Measurements from ENCODE around the gene CMC1. TPM values are rescaled to one million over a fixed set of nuclear protein-coding genes. Genes with fewer than 3 reads are reported as not detected.

Gene CMC1
- total RNA-seq, 3 donors from 2014 or later, result 23.7 to 23.9 (median 23.7) TPM

- H3K4me1 Mint-ChIP-seq (ENCODE audit: low read depth), result peaks cover 8% of the 10 kb centered on the region
- no peak overlapping the region for H3K4me3 Mint-ChIP-seq
- no peaks in the 10 kb centered on the region for H3K9me3 Mint-ChIP-seq
- DNase-seq, result no peak
- no peaks in the 10 kb centered on the region for H3K27me3 Mint-ChIP-seq (ENCODE audit: low read depth)
- H3K36me3 Mint-ChIP-seq (ENCODE audit: insufficient read depth), result no peaks in the 10 kb centered on the region
- ATAC-seq, result no peak
Measured at GRCh38 chr3:28226020-28226419, 15.4 kb upstream of the CMC1 start.

GRCh38 chr3:28228623-28229022 lies 12.8 kb upstream of the CMC1 start:
- ATAC-seq (no peak), DNase-seq (no peak)
- Mint-ChIP-seq H3K4me1 (ENCODE audit: low read depth) (peaks cover 11% of the 10 kb centered on the region), H3K36me3 (ENCODE audit: insufficient read depth) (no peaks in the 10 kb centered on the region), H3K4me3 (no peak overlapping the region), H3K9me3 (no peaks in the 10 kb centered on the region), H3K27me3 (ENCODE audit: low read depth) (no peaks in the 10 kb centered on the region)

DNA sequence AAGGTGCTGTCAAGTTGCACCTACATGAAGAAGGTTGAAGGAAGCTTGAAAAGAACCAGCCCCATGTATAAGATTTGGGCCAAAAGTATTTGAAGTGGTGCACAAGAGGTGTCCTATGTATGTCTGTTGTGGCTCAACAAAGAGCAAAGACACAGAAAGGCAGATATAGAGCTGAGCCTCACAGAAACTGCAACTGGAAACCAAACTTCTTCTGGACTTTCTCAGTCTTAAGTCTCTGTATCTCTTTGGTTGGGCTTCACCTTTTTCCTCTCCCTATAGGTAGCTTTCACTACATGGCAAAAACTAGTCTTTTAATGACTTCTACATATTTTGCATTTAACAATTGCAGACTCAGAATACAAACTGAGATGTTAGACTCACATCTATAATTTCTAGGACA lies 8.8 kb upstream of the CMC1 start:
- DNase-seq (no peak), ATAC-seq (no peak)
- no peaks in the 10 kb centered on the region for H3K36me3 Mint-ChIP-seq (ENCODE audit: insufficient read depth)
- peaks cover 11% of the 10 kb centered on the region for H3K4me1 Mint-ChIP-seq (ENCODE audit: low read depth)
- H3K9me3 Mint-ChIP-seq, result no peaks in the 10 kb centered on the region
- H3K4me3 Mint-ChIP-seq, result no peak overlapping the region
- no peaks in the 10 kb centered on the region for H3K27me3 Mint-ChIP-seq (ENCODE audit: low read depth)

- no peak for DNase-seq
Measured at GRCh38 chr3:28234454-28234853, 7.0 kb upstream of the CMC1 start.

GRCh38 chr3:28239108-28239507 lies 2.3 kb upstream of the CMC1 start:
- DNase-seq (no peak), ATAC-seq (no peak)
- Mint-ChIP-seq H3K4me1 (ENCODE audit: low read depth) (peaks cover 40% of the 10 kb centered on the region), H3K9me3 (no peaks in the 10 kb centered on the region), H3K36me3 (ENCODE audit: insufficient read depth) (peaks cover 8% of the 10 kb centered on the region), H3K27me3 (ENCODE audit: low read depth) (no peaks in the 10 kb centered on the region), H3K4me3 (no peak overlapping the region)

More at GRCh38 chr3:28234454-28234853, 7.0 kb upstream of the CMC1 start:
- no peak overlapping the region for H3K4me3 Mint-ChIP-seq
- H3K9me3 Mint-ChIP-seq, result no peaks in the 10 kb centered on the region
- no peak for ATAC-seq
- H3K36me3 Mint-ChIP-seq (ENCODE audit: insufficient read depth), result no peaks in the 10 kb centered on the region
- H3K4me1 Mint-ChIP-seq (ENCODE audit: low read depth), result peaks cover 13% of the 10 kb centered on the region
- no peaks in the 10 kb centered on the region for H3K27me3 Mint-ChIP-seq (ENCODE audit: low read depth)

- DNase-seq, result no peak
- no peaks in the 10 kb centered on the region for H3K27me3 Mint-ChIP-seq (ENCODE audit: low read depth)
- peaks cover 48% of the 10 kb centered on the region for H3K4me1 Mint-ChIP-seq (ENCODE audit: low read depth)
- peaks cover 8% of the 10 kb centered on the region for H3K36me3 Mint-ChIP-seq (ENCODE audit: insufficient read depth)
- H3K9me3 Mint-ChIP-seq, result no peaks in the 10 kb centered on the region
- H3K4me3 Mint-ChIP-seq, result peak overlapping the region; percentile 95
- no peak for ATAC-seq
Measured at GRCh38 chr3:28240441-28240840, 978 bp upstream of the CMC1 start.

GRCh38 chr3:28242519-28242918 lies 1.1 kb downstream of the CMC1 start:
- no peak for DNase-seq
- H3K4me3 Mint-ChIP-seq, result peak overlapping the region; percentile 95

GRCh38 chr3:28243424-28244106 lies 2.1 kb downstream of the CMC1 start:
- Mint-ChIP-seq H3K4me3 (peak overlapping the region; percentile 95), H3K27me3 (ENCODE audit: low read depth) (no peaks in the 10 kb centered on the region), H3K36me3 (ENCODE audit: insufficient read depth) (peaks cover 8% of the 10 kb centered on the region), H3K4me1 (ENCODE audit: low read depth) (peaks cover 75% of the 10 kb centered on the region), H3K9me3 (no peaks in the 10 kb centered on the region)
- DNase-seq, result no peak
- ATAC-seq, result no peak

More at GRCh38 chr3:28242519-28242918, 1.1 kb downstream of the CMC1 start:
- no peak for ATAC-seq
- no peaks in the 10 kb centered on the region for H3K27me3 Mint-ChIP-seq (ENCODE audit: low read depth)
- peaks cover 8% of the 10 kb centered on the region for H3K36me3 Mint-ChIP-seq (ENCODE audit: insufficient read depth)
- no peaks in the 10 kb centered on the region for H3K9me3 Mint-ChIP-seq
- peaks cover 64% of the 10 kb centered on the region for H3K4me1 Mint-ChIP-seq (ENCODE audit: low read depth)

GRCh38 chr3:28244491-28244890 lies 3.1 kb downstream of the CMC1 start:
- Mint-ChIP-seq H3K4me3 (no peak overlapping the region), H3K36me3 (ENCODE audit: insufficient read depth) (peaks cover 8% of the 10 kb centered on the region), H3K27me3 (ENCODE audit: low read depth) (no peaks in the 10 kb centered on the region), H3K4me1 (ENCODE audit: low read depth) (peaks cover 81% of the 10 kb centered on the region), H3K9me3 (no peaks in the 10 kb centered on the region)
- no peak for ATAC-seq
- DNase-seq, result no peak

- H3K27me3 Mint-ChIP-seq (ENCODE audit: low read depth), result no peaks in the 10 kb centered on the region
- H3K9me3 Mint-ChIP-seq, result no peaks in the 10 kb centered on the region
- peaks cover 13% of the 10 kb centered on the region for H3K36me3 Mint-ChIP-seq (ENCODE audit: insufficient read depth)
- H3K4me1 Mint-ChIP-seq (ENCODE audit: low read depth), result peaks cover 85% of the 10 kb centered on the region
- no peak overlapping the region for H3K4me3 Mint-ChIP-seq
- DNase-seq (no peak), ATAC-seq (no peak)
Measured at GRCh38 chr3:28247286-28247685, 5.9 kb downstream of the CMC1 start.

DNA sequence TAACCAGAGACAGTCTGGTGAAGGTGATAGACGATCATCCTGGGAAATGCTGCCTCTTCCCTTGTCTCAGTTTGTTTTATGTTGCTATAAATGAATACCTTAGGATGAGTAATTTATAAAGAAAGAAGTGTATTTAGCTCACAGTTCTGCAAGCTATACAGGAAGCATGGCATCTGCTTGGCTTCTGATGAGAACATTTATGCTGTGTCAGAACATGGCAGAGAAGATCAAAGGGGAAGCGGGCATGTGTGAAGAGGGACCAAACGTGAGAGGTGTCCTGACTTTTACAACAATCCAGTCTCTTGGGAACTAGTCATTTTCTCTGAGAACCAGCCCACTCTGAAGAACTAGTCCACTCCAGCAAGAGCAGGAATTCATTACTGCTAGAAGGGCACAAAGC lies 9.6 kb downstream of the CMC1 start:
- no peaks in the 10 kb centered on the region for H3K9me3 Mint-ChIP-seq
- H3K36me3 Mint-ChIP-seq (ENCODE audit: insufficient read depth), result peaks cover 9% of the 10 kb centered on the region
- no peak for ATAC-seq
- H3K4me1 Mint-ChIP-seq (ENCODE audit: low read depth), result peaks cover 72% of the 10 kb centered on the region
- no peaks in the 10 kb centered on the region for H3K27me3 Mint-ChIP-seq (ENCODE audit: low read depth)
- H3K4me3 Mint-ChIP-seq, result no peak overlapping the region
- DNase-seq, result no peak

DNA sequence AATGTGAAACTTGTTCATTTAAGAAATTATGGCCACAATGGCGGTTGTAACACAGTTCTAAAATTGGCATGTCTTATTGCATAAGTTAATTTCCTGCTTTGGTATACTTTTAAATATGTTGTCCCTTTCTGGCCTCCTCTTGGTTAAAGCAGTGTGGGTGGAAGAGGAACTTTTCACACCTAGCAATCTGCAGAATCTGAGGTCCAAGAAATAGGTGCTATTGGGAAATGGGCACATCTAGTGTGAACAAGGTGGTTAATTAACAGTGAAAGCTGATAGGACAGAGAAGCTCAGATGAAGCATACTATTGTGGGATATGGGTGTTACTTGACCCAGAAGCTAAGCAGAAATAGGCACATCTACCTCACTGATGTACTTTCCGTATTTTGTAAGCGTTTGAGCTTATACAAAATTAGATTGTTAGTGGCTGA lies 10.6 kb downstream of the CMC1 start:
- Mint-ChIP-seq H3K9me3 (no peaks in the 10 kb centered on the region), H3K36me3 (ENCODE audit: insufficient read depth) (peaks cover 9% of the 10 kb centered on the region), H3K4me1 (ENCODE audit: low read depth) (peaks cover 62% of the 10 kb centered on the region), H3K4me3 (no peak overlapping the region), H3K27me3 (ENCODE audit: low read depth) (no peaks in the 10 kb centered on the region)
- DNase-seq (no peak), ATAC-seq (no peak)

DNA sequence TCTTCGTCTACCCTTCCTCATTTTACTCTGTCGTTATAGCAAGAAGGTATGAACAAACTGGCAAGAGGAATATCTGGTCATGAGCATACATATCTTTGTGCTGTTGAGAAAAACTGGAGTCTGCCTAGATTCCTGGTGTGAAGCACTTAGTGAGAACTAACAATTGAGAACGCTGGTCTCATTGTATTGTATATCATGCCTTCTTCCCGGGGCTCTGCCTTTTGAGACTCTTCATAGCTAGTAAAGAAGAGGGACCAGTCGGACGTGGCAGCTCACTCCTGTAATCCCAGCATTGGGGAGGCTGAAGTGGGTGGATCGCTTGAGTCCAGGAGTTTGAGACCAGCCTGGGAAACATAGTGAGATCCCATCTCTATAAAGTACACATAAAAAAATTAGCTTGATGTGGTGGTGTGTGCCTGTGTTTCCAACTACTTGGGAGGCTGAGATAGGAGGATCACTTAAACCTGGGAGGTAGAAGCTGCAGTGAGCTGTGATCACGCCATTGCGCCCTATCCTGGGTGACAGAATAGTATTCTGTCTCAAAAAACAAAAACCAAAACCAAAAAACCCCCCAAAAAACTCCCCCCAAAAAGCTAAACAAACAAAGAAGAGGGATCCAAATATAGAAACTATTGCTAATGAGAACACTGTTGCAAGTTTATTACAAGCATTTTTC lies 11.8 kb downstream of the CMC1 start:
- H3K36me3 Mint-ChIP-seq (ENCODE audit: insufficient read depth), result peaks cover 9% of the 10 kb centered on the region
- H3K9me3 Mint-ChIP-seq, result no peaks in the 10 kb centered on the region
- no peak for DNase-seq
- no peak overlapping the region for H3K4me3 Mint-ChIP-seq
- H3K27me3 Mint-ChIP-seq (ENCODE audit: low read depth), result no peaks in the 10 kb centered on the region
- ATAC-seq, result no peak
- H3K4me1 Mint-ChIP-seq (ENCODE audit: low read depth), result peaks cover 50% of the 10 kb centered on the region

DNA sequence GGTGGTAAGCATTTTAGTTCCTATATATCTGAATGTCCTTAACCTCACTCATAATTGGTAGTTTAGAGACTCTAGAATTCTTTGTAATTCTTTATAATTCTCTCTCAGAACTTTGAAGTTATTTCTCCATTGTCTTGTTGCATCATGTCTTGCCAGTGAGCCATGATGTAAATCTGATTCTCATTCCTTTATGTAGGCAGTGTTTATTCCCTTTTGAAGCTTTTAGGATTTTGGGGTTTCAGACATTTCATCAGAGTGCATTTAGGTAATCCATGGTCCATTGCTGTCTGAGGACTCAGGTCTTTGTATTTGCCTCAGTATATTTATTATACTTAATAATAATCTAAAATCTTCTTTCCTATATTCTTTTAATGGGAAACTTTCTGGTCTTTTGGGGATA lies 20.6 kb downstream of the CMC1 start:
- Mint-ChIP-seq H3K4me3 (no peak overlapping the region), H3K4me1 (ENCODE audit: low read depth) (peaks cover 12% of the 10 kb centered on the region)
- ATAC-seq, result no peak

DNA sequence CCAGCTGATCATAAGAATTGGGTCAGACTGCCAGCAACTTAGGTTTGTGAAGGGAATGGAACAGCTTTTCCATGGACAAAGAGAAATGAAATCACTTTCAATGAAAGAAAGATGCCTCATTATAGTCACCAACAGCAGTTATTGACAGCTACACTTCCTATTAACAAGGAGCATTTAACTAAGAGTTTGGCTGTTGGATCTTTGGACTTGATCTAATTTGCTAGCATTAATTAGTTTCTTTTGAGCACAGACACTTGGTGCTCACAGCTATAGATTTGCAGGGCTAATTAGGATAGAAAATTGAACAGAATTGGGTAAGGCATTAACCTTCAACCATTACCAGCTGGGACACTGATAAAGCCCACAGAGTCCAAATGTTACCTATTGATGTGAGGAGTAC lies 24.2 kb downstream of the CMC1 start:
- Mint-ChIP-seq H3K9me3 (no peaks in the 10 kb centered on the region), H3K4me1 (ENCODE audit: low read depth) (peaks cover 6% of the 10 kb centered on the region), H3K36me3 (ENCODE audit: insufficient read depth) (peaks cover 20% of the 10 kb centered on the region), H3K27me3 (ENCODE audit: low read depth) (no peaks in the 10 kb centered on the region), H3K4me3 (no peak overlapping the region)
- DNase-seq (no peak), ATAC-seq (no peak)

More for the DNA sequence above, 20.6 kb downstream of the CMC1 start:
- no peaks in the 10 kb centered on the region for H3K27me3 Mint-ChIP-seq (ENCODE audit: low read depth)
- peaks cover 6% of the 10 kb centered on the region for H3K36me3 Mint-ChIP-seq (ENCODE audit: insufficient read depth)
- no peaks in the 10 kb centered on the region for H3K9me3 Mint-ChIP-seq
- DNase-seq, result no peak

Measured in activated T-cell treated with anti-CD3 and anti-CD28 coated beads, Interleukin-2, amount 50 U/mL, for 4 hours (primary cell).